CD4-positive, alpha-beta T cell treated with Interleukin-17A for 1 hour (primary cell): Measurements from ENCODE around the gene GGT1.
"Not testable (repeated sequence)": the region's sequence is repeated elsewhere in the genome, so short reads cannot be mapped to it uniquely, and the experiment has no call there.

Experiments
- DNase-seq: peaks from one replicate; pipeline ENCODE4 v3.0.0-alpha.2; 2020

The GGT1 gene

GRCh38 chr22:24642307-24642706 lies 39.3 kb downstream of the GGT1 start:
- not testable (repeated sequence) for DNase-seq

- DNase-seq = not testable (repeated sequence)
These were observed 41.4 kb downstream of the GGT1 start for GRCh38 chr22:24644409-24644808.

GRCh38 chr22:24645408-24646399 lies 42.7 kb downstream of the GGT1 start:
- not testable (repeated sequence) for DNase-seq

GRCh38 chr22:24646756-24647155 lies 43.8 kb downstream of the GGT1 start:
- not testable (repeated sequence) for DNase-seq

GRCh38 chr22:24649371-24649770 lies 46.4 kb downstream of the GGT1 start:
- not testable (repeated sequence) for DNase-seq

GRCh38 chr22:24650884-24651283 lies 47.9 kb downstream of the GGT1 start:
- peak; percentile 49 for DNase-seq

GRCh38 chr22:24665395-24665794 lies 62.4 kb downstream of the GGT1 start:
- DNase-seq = not testable (repeated sequence)

GRCh38 chr22:24667904-24668303 lies 64.9 kb downstream of the GGT1 start:
- DNase-seq = not testable (repeated sequence)

GRCh38 chr22:24672532-24672931 lies 69.5 kb downstream of the GGT1 start:
- not testable (repeated sequence) for DNase-seq
